ENCODE results near the gene GLT1D1. TPM values are rescaled to one million over a fixed set of nuclear protein-coding genes. Genes with fewer than 3 reads are reported as not detected.

The GLT1D1 gene
- total RNA-seq, 1 experiment from 2014 or later, result not detected

- TF ChIP-seq SRF (IDR thresholded peaks at IDR 0.05; ENCODE audit: low read depth), result no peak
- no peak for TF ChIP-seq ELF1 (IDR thresholded peaks at IDR 0.05; ENCODE audit: borderline replicate concordance, low read depth)
- no peak for TF ChIP-seq POLR2A (IDR thresholded peaks at IDR 0.05; ENCODE audit: borderline replicate concordance, extremely low read depth, insufficient read depth, insufficient read length)
- TF ChIP-seq ZBTB33 (IDR thresholded peaks at IDR 0.05; ENCODE audit: extremely low read depth, insufficient replicate concordance, low read length), result no peak
- TF ChIP-seq FOSL1 (IDR thresholded peaks at IDR 0.05; ENCODE audit: low read depth), result no peak
- TF ChIP-seq CTCF (IDR thresholded peaks at IDR 0.05 in 2 of 3, conservative IDR thresholded peaks at IDR 0.05 in 1 of 3; ENCODE audit: borderline replicate concordance in 1 of 3, insufficient read depth in 1 of 3, low read depth in 2 of 3, low read length in 2 of 3), result no peak
- TF ChIP-seq JUND (IDR thresholded peaks at IDR 0.05), result no peak
- no peak for TF ChIP-seq REST (IDR thresholded peaks at IDR 0.05; ENCODE audit: low read depth)
- TF ChIP-seq EZH2 (IDR thresholded peaks at IDR 0.05), result no peak
- no peak for TF ChIP-seq CBX3 (IDR thresholded peaks at IDR 0.05; ENCODE audit: low read depth)
- no peak for TF ChIP-seq ATF3 (IDR thresholded peaks at IDR 0.05)
- no peak for TF ChIP-seq TCF7L2 (IDR thresholded peaks at IDR 0.05; ENCODE audit: borderline replicate concordance, extremely low read depth, insufficient read depth, insufficient read length)
- no peak for TF ChIP-seq EZH2phosphoT487 (IDR thresholded peaks at IDR 0.05; ENCODE audit: borderline replicate concordance)
- TF ChIP-seq CEBPB (IDR thresholded peaks at IDR 0.05; ENCODE audit: low read depth), result no peak
- no peak for TF ChIP-seq EGR1 (IDR thresholded peaks at IDR 0.05; ENCODE audit: low read depth)
- no peak for TF ChIP-seq SIN3A (IDR thresholded peaks at IDR 0.05; ENCODE audit: low read depth)
- TF ChIP-seq RAD21 (IDR thresholded peaks at IDR 0.05; ENCODE audit: low read depth), result no peak
- TF ChIP-seq ZNF274 (IDR thresholded peaks at IDR 0.05; ENCODE audit: low read depth, low read length), result no peak
Observed at GRCh38 chr12:128833418-128833817, 19.9 kb upstream of the GLT1D1 start.

More at GRCh38 chr12:128833418-128833817, 19.9 kb upstream of the GLT1D1 start:
- ChIA-PET RAD21 (ENCODE audit: low non-redundant PET in 1 of 2, low total read pairs in 2 of 2, uncharacterized antibody in 2 of 2, unreplicated experiment in 2 of 2) (no interaction called here), CTCF (no interaction called here), POLR2A (interaction anchor here (1.1 kb wide), 1 partner anchor 9 kb away, joined by 3 read pairs; the partner anchor contains the start of gene SLC15A4)
- no peaks in the 10 kb centered on the region for H3K27me3 ChIP-seq (ENCODE audit: insufficient read depth, low read length)
- H3K79me2 ChIP-seq (ENCODE audit: insufficient read depth, low read length), result no peaks in the 10 kb centered on the region
- no peak overlapping the region for H3K4me3 ChIP-seq (replicated peaks in 1 of 2; ENCODE audit: low read depth in 1 of 2, low read length in 2 of 2)
- no peak overlapping the region for H2AFZ ChIP-seq (ENCODE audit: low read depth, low read length, poor library complexity, severe bottlenecking)
- no TSS peak for BruUV-seq (replicated peaks)
- no peaks in the 10 kb centered on the region for H3K4me1 ChIP-seq (ENCODE audit: control insufficient read depth in 1 of 2, insufficient read depth in 2 of 2, low read length in 2 of 2)
- intact Hi-C loops (cut with micrococcal nuclease), result no loop called here
- ATAC-seq (no peak), DNase-seq (ENCODE audit: low read depth, low spot score) (no peak)
- H3K36me3 ChIP-seq (ENCODE audit: control insufficient read depth in 1 of 2, insufficient read depth in 2 of 2, low read length in 2 of 2), result no peaks in the 10 kb centered on the region
- no peak overlapping the region for H3K27ac ChIP-seq (ENCODE audit: low read depth, low read length)
- H3K9me3 ChIP-seq (ENCODE audit: control insufficient read depth in 1 of 2, insufficient read depth in 1 of 2, low read depth in 1 of 2, low read length in 2 of 2), result no peaks in the 10 kb centered on the region
- no peaks in the 10 kb centered on the region for H3K9me2 ChIP-seq (ENCODE audit: insufficient read depth)
- no peak overlapping the region for H3K9ac ChIP-seq (ENCODE audit: low read length)
- H4K20me1 ChIP-seq (ENCODE audit: insufficient read depth), result no peaks in the 10 kb centered on the region
- no peak overlapping the region for H3K4me2 ChIP-seq (ENCODE audit: low read length)
